ENCODE data around the gene BCORL1. TPM values are rescaled to one million over a fixed set of nuclear protein-coding genes. Genes with fewer than 3 reads are reported as not detected.

BCORL1 gene
- total and polyA plus RNA-seq, 2 experiments from 2014 or later: 3.4 to 9.2 TPM

GRCh38 chrX:130071611-130072344, 89.3 kb downstream of the BCORL1 start:
- Histone ChIP-seq H3K4me1 (ENCODE audit: insufficient read depth) (peaks cover 5% of the 10 kb centered on the region), H2AFZ (no peak overlapping the region), H3K36me3 (replicated peaks; ENCODE audit: insufficient read depth, low read depth) (no peaks in the 10 kb centered on the region), H4K20me1 (ENCODE audit: insufficient read depth, poor library complexity, severe bottlenecking) (no peaks in the 10 kb centered on the region), H3K79me2 (no peaks in the 10 kb centered on the region), H3K27ac (peak overlapping the region; percentile 71), H3K9me3 (ENCODE audit: low read depth) (no peaks in the 10 kb centered on the region), H3K4me3 (no peak overlapping the region), H3K4me2 (peak overlapping the region; percentile 36), H3K9me2 (replicated peaks; ENCODE audit: insufficient read depth) (no peaks in the 10 kb centered on the region), H3K27me3 (no peaks in the 10 kb centered on the region)
- WGBS (ENCODE audit: low lambda C conversion rate, missing lambda C conversion rate): 57% methylated on average over 18 of the region's 18 CpGs
- no peak for TF ChIP-seq EZH2phosphoT487 (IDR thresholded peaks at IDR 0.05; ENCODE audit: low read depth, severe bottlenecking, unreplicated experiment)
- no peak for TF ChIP-seq EZH2 (IDR thresholded peaks at IDR 0.05; ENCODE audit: borderline replicate concordance)
- no peak for TF ChIP-seq CTCF (IDR thresholded peaks at IDR 0.05; ENCODE audit: poor library complexity)
- peak; percentile 75 for DNase-seq (ENCODE audit: low spot score)

GRCh38 chrX:130072345-130072740, 89.9 kb downstream of the BCORL1 start:
- 85% methylated on average over 9 of the region's 10 CpGs for WGBS (ENCODE audit: low lambda C conversion rate, missing lambda C conversion rate)
- no peak overlapping the region for H2AFZ ChIP-seq
- no peaks in the 10 kb centered on the region for H3K9me3 ChIP-seq (ENCODE audit: low read depth)
- no peaks in the 10 kb centered on the region for H4K20me1 ChIP-seq (ENCODE audit: insufficient read depth, poor library complexity, severe bottlenecking)
- no peaks in the 10 kb centered on the region for H3K27me3 ChIP-seq
- H3K4me1 ChIP-seq (ENCODE audit: insufficient read depth): peaks cover 5% of the 10 kb centered on the region
- no peaks in the 10 kb centered on the region for H3K9me2 ChIP-seq (replicated peaks; ENCODE audit: insufficient read depth)
- H3K79me2 ChIP-seq: no peaks in the 10 kb centered on the region
- no peak for DNase-seq (ENCODE audit: low spot score)
- no peaks in the 10 kb centered on the region for H3K36me3 ChIP-seq (replicated peaks; ENCODE audit: insufficient read depth, low read depth)
- peak overlapping the region; percentile 71 for H3K27ac ChIP-seq
- TF ChIP-seq CTCF (IDR thresholded peaks at IDR 0.05; ENCODE audit: poor library complexity) (no peak), EZH2 (IDR thresholded peaks at IDR 0.05; ENCODE audit: borderline replicate concordance) (no peak), EZH2phosphoT487 (IDR thresholded peaks at IDR 0.05; ENCODE audit: low read depth, severe bottlenecking, unreplicated experiment) (no peak)
- no peak overlapping the region for H3K4me3 ChIP-seq
- peak overlapping the region; percentile 21 for H3K4me2 ChIP-seq

- Histone ChIP-seq H3K27ac (no peak overlapping the region), H4K20me1 (ENCODE audit: insufficient read depth, poor library complexity, severe bottlenecking) (no peaks in the 10 kb centered on the region), H3K4me3 (no peak overlapping the region), H3K9me3 (ENCODE audit: low read depth) (no peaks in the 10 kb centered on the region), H3K9me2 (replicated peaks; ENCODE audit: insufficient read depth) (no peaks in the 10 kb centered on the region), H3K36me3 (replicated peaks; ENCODE audit: insufficient read depth, low read depth) (no peaks in the 10 kb centered on the region), H2AFZ (no peak overlapping the region), H3K27me3 (no peaks in the 10 kb centered on the region), H3K4me1 (ENCODE audit: insufficient read depth) (peaks cover 5% of the 10 kb centered on the region), H3K4me2 (no peak overlapping the region), H3K79me2 (no peaks in the 10 kb centered on the region)
- 74% methylated on average over 4 of the region's 4 CpGs for WGBS (ENCODE audit: low lambda C conversion rate, missing lambda C conversion rate)
- DNase-seq (ENCODE audit: low spot score): no peak
- TF ChIP-seq CTCF (IDR thresholded peaks at IDR 0.05; ENCODE audit: poor library complexity): no peak
- TF ChIP-seq EZH2 (IDR thresholded peaks at IDR 0.05; ENCODE audit: borderline replicate concordance): no peak
- TF ChIP-seq EZH2phosphoT487 (IDR thresholded peaks at IDR 0.05; ENCODE audit: low read depth, severe bottlenecking, unreplicated experiment): no peak
Observed at GRCh38 chrX:130075777-130076176, 93.3 kb downstream of the BCORL1 start.

Measured in hepatocyte (in vitro differentiated cells).